KMS-11 (cell line): ENCODE measurements around the gene GABRA5.
"Not testable (repeated sequence)": the region's sequence is repeated elsewhere in the genome, so short reads cannot be mapped to it uniquely, and the experiment has no call there.

Experiments
- H2AFZ ChIP-seq: fragments of 200-600 bp; sonication (generic); 2 replicates; pipeline ENCODE4 v1.6.1; 2016; ENCODE audit warnings: antibody characterized with exemption, mixed run types, low read depth
- H3K27ac ChIP-seq: fragments of 200-600 bp; sonication (generic); 2 replicates; pipeline ENCODE4 v1.6.1; 2016; ENCODE audit warnings: mild to moderate bottlenecking, mixed run types
- H3K27me3 ChIP-seq: fragments of 200-600 bp; sonication (generic); 2 replicates; pipeline ENCODE4 v1.6.1; 2017; ENCODE audit warnings: mild to moderate bottlenecking, low read depth, mixed run types, moderate library complexity; ENCODE audit not compliant: insufficient read depth
- H3K36me3 ChIP-seq: fragments of 200-600 bp; sonication (generic); 2 replicates; pipeline ENCODE4 v1.6.1; 2017; ENCODE audit warnings: mild to moderate bottlenecking, mixed run types; ENCODE audit not compliant: insufficient read depth
- H3K4me1 ChIP-seq: fragments of 200-600 bp; sonication (generic); 2 replicates; pipeline ENCODE4 v1.6.1; 2016; ENCODE audit warnings: mild to moderate bottlenecking, low read depth, mixed run types; ENCODE audit not compliant: poor library complexity, severe bottlenecking
- H3K4me2 ChIP-seq: fragments of 200-600 bp; sonication (generic); 2 replicates; pipeline ENCODE4 v1.7.0; 2016; ENCODE audit warnings: mild to moderate bottlenecking, mixed run types
- H3K4me3 ChIP-seq: fragments of 200-600 bp; sonication (generic); IDR thresholded peaks from 2 replicates; pipeline ENCODE4 v1.6.1; 2017; ENCODE audit warnings: low read depth, low read length, mixed read lengths; ENCODE audit not compliant: insufficient read depth
- H3K79me2 ChIP-seq: fragments of 200-600 bp; sonication (generic); 2 replicates; pipeline ENCODE4 v1.6.1; 2016; ENCODE audit warnings: low read depth, mixed run types; ENCODE audit not compliant: insufficient read depth
- H3K9ac ChIP-seq: fragments of 200-600 bp; sonication (generic); 2 replicates; pipeline ENCODE4 v1.6.1; 2016; ENCODE audit warnings: mild to moderate bottlenecking, mixed run types
- H4K20me1 ChIP-seq: fragments of 200-600 bp; sonication (generic); 2 replicates; pipeline ENCODE4 v1.6.1; 2016; ENCODE audit warnings: mild to moderate bottlenecking, mixed run types; ENCODE audit not compliant: insufficient read depth
- CTCF ChIP-seq: fragments of 200-600 bp; sonication (generic); conservative IDR thresholded peaks from 2 replicates; pipeline ENCODE4 v1.6.1; 2017; ENCODE audit warnings: low read depth, mild to moderate bottlenecking, antibody characterized with exemption, low read length, moderate library complexity, mixed read lengths

Gene GABRA5

DNA sequence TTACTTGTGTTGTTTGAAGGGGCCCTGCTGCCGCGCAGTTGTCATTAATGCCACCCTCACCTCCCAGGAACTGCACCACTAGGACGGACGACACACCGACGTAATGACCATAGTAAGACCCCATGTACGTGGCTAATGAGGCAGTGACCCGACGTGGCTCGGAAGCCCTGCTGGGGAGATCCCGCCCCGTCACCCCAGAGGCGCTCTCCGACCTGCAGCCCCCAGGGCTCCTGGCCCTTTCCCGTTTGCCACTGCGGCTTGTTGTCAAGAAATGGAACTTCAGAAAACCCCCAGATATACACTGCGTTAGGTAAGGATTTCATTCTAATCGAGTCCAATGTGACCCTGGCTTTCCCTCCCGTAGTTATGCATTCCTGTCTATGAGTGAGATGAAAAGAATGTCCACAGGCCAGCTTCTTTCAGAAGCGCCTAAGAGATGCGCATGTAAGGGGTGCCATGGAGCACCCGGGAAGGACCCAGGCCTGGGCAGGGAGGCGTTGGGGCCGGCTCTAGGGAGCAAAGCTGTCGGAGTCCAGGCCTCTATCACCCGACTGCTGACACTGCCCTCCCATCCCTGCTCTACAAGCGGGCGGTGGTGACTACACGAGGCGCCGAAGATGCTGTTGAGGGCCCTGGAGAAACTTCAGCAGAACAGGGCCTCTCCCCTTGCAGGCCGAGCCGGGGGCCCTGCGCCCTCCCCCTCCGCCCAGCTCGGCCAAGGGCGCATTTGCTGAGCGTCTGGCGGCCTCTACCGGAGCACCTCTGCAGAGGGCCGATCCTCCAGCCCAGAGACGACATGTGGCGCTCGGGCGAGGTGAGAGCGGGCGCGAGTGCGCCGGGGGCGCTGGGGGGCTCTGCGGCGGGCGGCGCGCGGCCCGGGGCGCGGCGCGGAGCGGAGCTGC lies at the start of gene GABRA5:
GABRA5 (plus strand) TSS at position 765 of the 902 bp plus-strand sequence. CDS start 2,187 bp downstream, outside the sequence.
- Histone ChIP-seq H2AFZ (no peak within 1 kb of the TSS), H3K9ac (no peak within 1 kb of the TSS), H3K27ac (no peak within 1 kb of the TSS), H3K4me1 (no peaks in the 10 kb centered on the region), H3K27me3 (no peaks in the 10 kb centered on the region), H3K79me2 (no peaks in the 10 kb centered on the region), H3K36me3 (no peaks in the 10 kb centered on the region), H3K4me2 (no peak within 1 kb of the TSS), H4K20me1 (no peaks in the 10 kb centered on the region), H3K4me3 (no peak within 1 kb of the TSS)
- TF ChIP-seq CTCF = no peak

DNA sequence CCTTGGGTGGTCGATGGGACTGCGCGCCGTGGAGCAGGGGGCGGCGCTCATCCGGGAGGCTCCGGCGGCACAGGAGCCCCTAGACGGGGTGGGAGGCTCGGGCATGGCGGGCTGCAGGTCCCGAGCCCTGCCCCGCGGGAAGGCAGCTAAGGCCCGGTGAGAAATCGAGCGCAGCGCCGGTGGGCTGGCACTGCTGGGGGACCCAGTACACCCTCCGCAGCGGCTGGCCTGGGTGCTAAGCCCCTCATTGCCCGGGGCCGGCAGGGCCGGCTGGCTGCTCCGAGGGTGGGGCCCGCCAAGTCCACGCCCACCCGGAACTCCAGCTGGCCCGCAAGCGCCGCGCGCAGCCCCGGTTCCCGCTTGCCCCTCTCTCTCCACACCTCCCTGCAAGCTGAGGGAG lies 35.7 kb upstream of the GABRA5 start:
- H3K27me3 ChIP-seq, H3K4me3 ChIP-seq, H2AFZ ChIP-seq, H4K20me1 ChIP-seq, H3K9ac ChIP-seq, H3K4me1 ChIP-seq, H3K79me2 ChIP-seq, H3K4me2 ChIP-seq, H3K27ac ChIP-seq, H3K36me3 ChIP-seq: not testable (repeated sequence)

- Histone ChIP-seq H3K79me2 (no peaks in the 10 kb centered on the region), H3K27ac (no peak overlapping the region), H3K4me3 (no peak overlapping the region), H3K4me2 (no peak overlapping the region), H2AFZ (no peak overlapping the region), H3K27me3 (no peaks in the 10 kb centered on the region), H3K36me3 (no peaks in the 10 kb centered on the region), H3K9ac (no peak overlapping the region), H4K20me1 (no peaks in the 10 kb centered on the region), H3K4me1 (no peaks in the 10 kb centered on the region)
- no peak for TF ChIP-seq CTCF
These were observed 34.9 kb upstream of the GABRA5 start for GRCh38 chr15:26831951-26832350.

GRCh38 chr15:26838742-26839460 lies 28.0 kb upstream of the GABRA5 start:
- TF ChIP-seq CTCF = peak; percentile 60
- H2AFZ ChIP-seq = no peak overlapping the region
- no peaks in the 10 kb centered on the region for H4K20me1 ChIP-seq

DNA sequence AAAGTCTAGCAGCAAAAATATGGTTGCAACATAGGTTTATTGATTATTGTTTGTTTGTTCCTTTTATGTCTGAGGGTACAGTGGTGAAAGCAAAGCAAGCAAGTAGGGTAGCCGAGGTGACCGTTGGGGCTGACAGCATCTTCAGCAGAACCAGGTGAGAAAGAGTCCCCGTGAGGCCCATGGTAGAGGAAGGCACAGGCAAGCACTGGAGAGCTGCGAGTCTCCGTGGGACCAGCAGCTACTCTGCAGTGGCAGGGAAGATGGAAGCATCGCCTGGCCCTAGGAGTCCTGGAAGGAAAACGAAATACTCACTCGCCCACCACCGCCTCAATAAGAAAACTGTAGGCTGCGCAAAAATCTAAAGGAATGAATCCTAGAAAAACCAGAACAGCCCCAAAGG lies 25.3 kb upstream of the GABRA5 start:
- no peak overlapping the region for H3K9ac ChIP-seq
- no peak overlapping the region for H3K4me3 ChIP-seq
- H4K20me1 ChIP-seq = no peaks in the 10 kb centered on the region
- no peak for TF ChIP-seq CTCF
- H3K27me3 ChIP-seq = no peaks in the 10 kb centered on the region
- H3K79me2 ChIP-seq = no peaks in the 10 kb centered on the region
- no peak overlapping the region for H3K27ac ChIP-seq
- H3K4me2 ChIP-seq = no peak overlapping the region
- no peaks in the 10 kb centered on the region for H3K4me1 ChIP-seq
- no peaks in the 10 kb centered on the region for H3K36me3 ChIP-seq
- no peak overlapping the region for H2AFZ ChIP-seq

More at GRCh38 chr15:26838742-26839460, 28.0 kb upstream of the GABRA5 start:
- Histone ChIP-seq H3K4me2 (no peak overlapping the region), H3K36me3 (no peaks in the 10 kb centered on the region), H3K27ac (no peak overlapping the region), H3K27me3 (no peaks in the 10 kb centered on the region), H3K9ac (no peak overlapping the region), H3K4me3 (no peak overlapping the region), H3K79me2 (no peaks in the 10 kb centered on the region), H3K4me1 (no peaks in the 10 kb centered on the region)
